GM23338 (cell line): ENCODE data around the gene NUAK2. TPM values are rescaled to one million over a fixed set of nuclear protein-coding genes. Genes with fewer than 3 reads are reported as not detected.
A peak's percentile ranks its signal among the peaks of the same experiment; 100 is the strongest.

ENCODE experiments used
- ATAC-seq: fragments of 200-7000 bp; cut with Tn5 transposase; 3 replicates; pipeline ENCODE4 v1.9.1; 2020
- DNase-seq: peaks from one replicate; pipeline ENCODE4 v3.0.0-alpha.2; 2015; ENCODE audit warnings: low spot score
- H2AFZ ChIP-seq: fragments of 200-600 bp; sonication (generic); 2 replicates; pipeline ENCODE4 v1.8.0; 2016; ENCODE audit warnings: antibody characterized with exemption, mild to moderate bottlenecking, moderate library complexity
- H3F3A ChIP-seq: fragments of 200-600 bp; sonication (generic); replicated peaks from 2 replicates; pipeline ENCODE4 v1.8.0; 2017; ENCODE audit warnings: antibody characterized with exemption, mixed run types, low read depth
- H3K27ac ChIP-seq: fragments of 200-600 bp; sonication (generic); 2 replicates; pipeline ENCODE4 v1.6.1; 2016; ENCODE audit warnings: low read depth
- H3K27me3 ChIP-seq: fragments of 200-600 bp; sonication (generic); 2 replicates; pipeline ENCODE4 v1.8.0; 2016; ENCODE audit warnings: mild to moderate bottlenecking, mixed run types, moderate library complexity; ENCODE audit not compliant: insufficient read depth
- H3K36me3 ChIP-seq: fragments of 200-600 bp; sonication (generic); 2 replicates; pipeline ENCODE4 v1.8.0; 2016; ENCODE audit warnings: mild to moderate bottlenecking; ENCODE audit not compliant: insufficient read depth
- H3K4me1 ChIP-seq: fragments of 200-600 bp; sonication (generic); 2 replicates; pipeline ENCODE4 v1.8.0; 2016; ENCODE audit warnings: mild to moderate bottlenecking, moderate library complexity; ENCODE audit not compliant: insufficient read depth
- H3K4me2 ChIP-seq: fragments of 200-600 bp; sonication (generic); 2 replicates; pipeline ENCODE4 v1.7.1; 2017; ENCODE audit warnings: mixed run types
- H3K4me3 ChIP-seq: fragments of 200-600 bp; sonication (generic); 2 replicates; pipeline ENCODE4 v1.6.1; 2016; ENCODE audit warnings: mixed run types
- H3K79me2 ChIP-seq: fragments of 200-600 bp; sonication (generic); replicated peaks from 2 replicates; pipeline ENCODE4 v1.8.0; 2017; ENCODE audit warnings: mild to moderate bottlenecking; ENCODE audit not compliant: insufficient read depth
- H3K9me2 ChIP-seq: fragments of 200-600 bp; sonication (generic); 2 replicates; pipeline ENCODE4 v1.8.0; 2017; ENCODE audit not compliant: insufficient read depth
- H4K20me1 ChIP-seq: fragments of 200-600 bp; sonication (generic); replicated peaks from 2 replicates; pipeline ENCODE4 v1.8.0; 2017; ENCODE audit warnings: mild to moderate bottlenecking; ENCODE audit not compliant: insufficient read depth
- H3K27ac Mint-ChIP-seq: 2 replicates; pipeline ENCODE4 v1.8.0; 2020; ENCODE audit warnings: inconsistent platforms, mild to moderate bottlenecking, moderate library complexity, mixed read lengths
- H3K27me3 Mint-ChIP-seq: 3 replicates; pipeline ENCODE4 v1.8.0; 2022; ENCODE audit warnings: low read depth, mild to moderate bottlenecking, moderate library complexity, mixed read lengths, inconsistent platforms; ENCODE audit not compliant: insufficient read depth, poor library complexity
- H3K36me3 Mint-ChIP-seq: 3 replicates; pipeline ENCODE4 v1.8.0; 2021; ENCODE audit warnings: low read depth, mild to moderate bottlenecking, inconsistent platforms, moderate library complexity, mixed read lengths
- H3K4me1 Mint-ChIP-seq: 3 replicates; pipeline ENCODE4 v1.8.0; 2020; ENCODE audit warnings: mild to moderate bottlenecking, inconsistent platforms, mixed read lengths
- H3K4me3 Mint-ChIP-seq: 3 replicates; pipeline ENCODE4 v1.8.0; 2021; ENCODE audit warnings: moderate library complexity, mild to moderate bottlenecking, inconsistent platforms, mixed read lengths
- H3K9me3 Mint-ChIP-seq: 3 replicates; pipeline ENCODE4 v1.8.0; 2020; ENCODE audit warnings: moderate library complexity, mild to moderate bottlenecking, inconsistent platforms, mixed read lengths
- CREB1 ChIP-seq: fragments of 250-450 bp; sonication (Bioruptor Pico); IDR thresholded peaks from 2 replicates; pipeline ENCODE4 v1.5.0; 2020; ENCODE audit warnings: low read depth, mild to moderate bottlenecking, moderate library complexity
- CTCF ChIP-seq, 2 experiments: fragments of 200-600 bp in 1 of 2; sonication (generic) in 1 of 2; conservative IDR thresholded peaks; 2 replicates each; pipeline versions ENCODE4 v1.5.1 to v1.6.1; 2016 to 2017; ENCODE audit warnings: antibody characterized with exemption in 2 of 2, low read depth in 2 of 2, mild to moderate bottlenecking in 2 of 2, moderate library complexity in 1 of 2
- ETS1 ChIP-seq: IDR thresholded peaks from 2 replicates; pipeline ENCODE4 v1.6.1; 2016; ENCODE audit warnings: antibody characterized with exemption
- EZH2 ChIP-seq: fragments of 200-600 bp; sonication (generic); IDR thresholded peaks from one replicate; pipeline ENCODE4 v1.8.0; 2017; ENCODE audit warnings: antibody characterized with exemption, mild to moderate bottlenecking, low read depth; ENCODE audit not compliant: unreplicated experiment
- EZH2phosphoT487 ChIP-seq: fragments of 200-600 bp; sonication (generic); IDR thresholded peaks from one replicate; pipeline ENCODE4 v1.8.1; 2018; ENCODE audit warnings: antibody characterized with exemption; ENCODE audit not compliant: unreplicated experiment
- NANOG ChIP-seq: IDR thresholded peaks from 2 replicates; pipeline ENCODE4 v1.6.1; 2016; ENCODE audit warnings: antibody characterized with exemption, borderline replicate concordance
- POLR2AphosphoS5 ChIP-seq: IDR thresholded peaks from 2 replicates; pipeline ENCODE4 v1.6.1; 2016; ENCODE audit warnings: antibody characterized with exemption, low read depth
- REST ChIP-seq: IDR thresholded peaks from one replicate; pipeline ENCODE4 v1.6.1; 2018; ENCODE audit warnings: antibody characterized with exemption; ENCODE audit not compliant: unreplicated experiment
- ZNF114 ChIP-seq: fragments of 250-450 bp; sonication (Bioruptor Pico); IDR thresholded peaks from 2 replicates; pipeline ENCODE4 v1.5.0; 2020; ENCODE audit warnings: mild to moderate bottlenecking, moderate library complexity
- polyA plus RNA-seq: library from polyadenylated mRNA; unstranded; fragments of >200 nt; fragmentation: Nextera tagmentation; extraction: Ambion mirVana; gene quantifications from 2 replicates; pipeline ENCODE4 v1.2.1, GENCODE V29; 2016
- total RNA-seq: library from RNA; depleted of rRNA; stranded (reverse); fragments of >200 nt; shearing (Covaris generic); gene quantifications from 2 replicates; pipeline ENCODE4 v1.2.3, GENCODE V29; 2014

NUAK2 gene
- total and polyA plus RNA-seq, 2 experiments from 2014 or later = 7.8 to 15.3 TPM

GRCh38 chr1:205294934-205295333 is 26.6 kb downstream of the NUAK2 start:
- no peaks in the 10 kb centered on the region for H3K36me3 ChIP-seq
- H3K9me2 ChIP-seq = no peaks in the 10 kb centered on the region
- peak overlapping the region; percentile 97 for H3K27ac ChIP-seq
- H3K4me1 Mint-ChIP-seq = peaks cover 57% of the 10 kb centered on the region
- H3K36me3 Mint-ChIP-seq = no peaks in the 10 kb centered on the region
- peaks cover 7% of the 10 kb centered on the region for H3F3A ChIP-seq
- peaks cover 33% of the 10 kb centered on the region for H3K4me1 ChIP-seq
- H3K4me3 Mint-ChIP-seq = peak overlapping the region; percentile 56
- H2AFZ ChIP-seq = no peak overlapping the region
- ATAC-seq (peak; percentile 18), DNase-seq (no peak)
- H3K79me2 ChIP-seq = no peaks in the 10 kb centered on the region
- H3K4me2 ChIP-seq = peak overlapping the region; percentile 36; the same call in 1 of the 2 replicates
- peaks cover 30% of the 10 kb centered on the region for H3K27me3 Mint-ChIP-seq
- H3K4me3 ChIP-seq = no peak overlapping the region
- H3K9me3 Mint-ChIP-seq = no peaks in the 10 kb centered on the region
- peak overlapping the region; percentile 98 for H3K27ac Mint-ChIP-seq
- TF ChIP-seq CREB1 (CRISPR knock-in tag) (no peak), NANOG (no peak), POLR2AphosphoS5 (no peak), EZH2phosphoT487 (no peak), ZNF114 (CRISPR knock-in tag) (no peak)
- no peaks in the 10 kb centered on the region for H4K20me1 ChIP-seq
- H3K27me3 ChIP-seq = no peaks in the 10 kb centered on the region

DNA sequence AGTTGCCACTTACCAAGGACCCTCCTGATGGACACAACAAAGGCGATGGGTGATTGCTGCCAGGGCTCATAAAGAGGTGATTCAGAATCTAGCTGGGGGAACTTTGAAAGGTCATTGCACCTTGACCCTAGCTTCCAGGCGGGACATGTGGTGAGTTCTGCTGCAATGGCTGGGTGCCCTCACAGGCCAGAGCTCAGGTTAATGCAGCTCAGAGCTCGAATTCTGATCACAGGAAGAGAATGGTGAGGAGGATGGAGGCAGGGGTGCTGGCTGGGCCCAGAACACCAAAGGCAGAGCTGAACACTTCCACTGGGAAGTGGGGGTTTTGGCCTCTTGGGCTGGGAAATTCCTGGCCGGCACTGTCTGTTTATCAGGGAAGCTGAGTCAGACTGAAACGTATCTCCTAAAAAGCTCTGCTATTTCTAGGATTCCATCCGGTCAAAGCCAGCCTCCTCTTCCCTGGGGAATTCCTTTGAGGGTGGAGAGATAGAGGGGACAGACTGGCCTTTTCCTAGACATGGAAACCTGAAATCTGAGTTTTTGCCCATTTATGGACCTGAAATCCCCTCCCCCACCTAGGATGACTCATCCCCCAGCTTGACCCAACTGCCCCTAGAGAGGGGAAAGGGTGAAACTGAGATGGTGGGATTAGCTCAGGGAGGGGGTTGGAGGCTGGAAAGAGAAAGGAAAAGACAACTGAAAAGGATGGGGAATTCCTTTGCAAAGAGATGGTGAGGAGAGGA is 27.2 kb downstream of the NUAK2 start:
- Histone ChIP-seq H3K4me1 (peaks cover 31% of the 10 kb centered on the region), H3K4me2 (peak overlapping the region; percentile 42; the same call in 1 of the 2 replicates), H3K9me2 (no peaks in the 10 kb centered on the region), H3K27ac (peak overlapping the region; percentile 97), H3K27me3 (no peaks in the 10 kb centered on the region), H3F3A (peaks cover 7% of the 10 kb centered on the region), H3K4me3 (no peak overlapping the region), H3K36me3 (no peaks in the 10 kb centered on the region), H4K20me1 (no peaks in the 10 kb centered on the region), H3K79me2 (no peaks in the 10 kb centered on the region), H2AFZ (no peak overlapping the region)
- DNase-seq (peak; percentile 85), ATAC-seq (peak; percentile 76)
- H3K27me3 Mint-ChIP-seq = peaks cover 30% of the 10 kb centered on the region
- H3K4me3 Mint-ChIP-seq = peak overlapping the region; percentile 56
- no peaks in the 10 kb centered on the region for H3K9me3 Mint-ChIP-seq
- peaks cover 53% of the 10 kb centered on the region for H3K4me1 Mint-ChIP-seq
- H3K36me3 Mint-ChIP-seq = no peaks in the 10 kb centered on the region
- H3K27ac Mint-ChIP-seq = peak overlapping the region; percentile 98
- TF ChIP-seq CTCF (conservative IDR thresholded peaks at IDR 0.05; ENCODE audit: low read depth in 2 of 2) (no peak), NANOG (no peak), POLR2AphosphoS5 (0 out of 2 replicates have a peak, but pooled peaks have one; percentile 23), ETS1 (no peak), CREB1 (CRISPR knock-in tag) (peak; percentile 68; the same call in 1 of the 2 replicates), REST (no peak), EZH2 (no peak)
